Effector memory CD4-positive, alpha-beta T cell (primary cell): Measurements from ENCODE around the gene DIPK1A.

Source experiments
- DNase-seq, 3 donors: peaks; one replicate each; pipeline ENCODE4 v3.0.0-alpha.2; 2020
- H3K27ac ChIP-seq: 2 replicates; pipeline ENCODE4 v1.7.0; 2013; ENCODE audit warnings: mild to moderate bottlenecking, low read length, moderate library complexity; ENCODE audit not compliant: insufficient read depth, poor library complexity, severe bottlenecking
- H3K27me3 ChIP-seq: replicated peaks from 2 replicates; pipeline ENCODE4 v1.7.0; 2013; ENCODE audit warnings: mild to moderate bottlenecking, low read length; ENCODE audit not compliant: insufficient read depth, control insufficient read depth, poor library complexity, severe bottlenecking
- H3K36me3 ChIP-seq: 2 replicates; pipeline ENCODE4 v1.7.0; 2013; ENCODE audit warnings: mild to moderate bottlenecking, low read length, moderate library complexity; ENCODE audit not compliant: control insufficient read depth, insufficient read depth
- H3K4me1 ChIP-seq: 2 replicates; pipeline ENCODE4 v1.7.0; 2013; ENCODE audit warnings: low read length, mild to moderate bottlenecking; ENCODE audit not compliant: control insufficient read depth, insufficient read depth, poor library complexity, severe bottlenecking
- H3K4me3 ChIP-seq: 2 replicates; pipeline ENCODE4 v1.7.0; 2013; ENCODE audit warnings: low read length, low read depth, mild to moderate bottlenecking; ENCODE audit not compliant: insufficient read depth, poor library complexity, severe bottlenecking
- H3K9me3 ChIP-seq: 2 replicates; pipeline ENCODE4 v1.7.0; 2013; ENCODE audit warnings: mild to moderate bottlenecking, low read length, moderate library complexity; ENCODE audit not compliant: control insufficient read depth

DIPK1A gene

GRCh38 chr1:92995441-92996430 lies 34.5 kb upstream of the DIPK1A start:
- Histone ChIP-seq H3K27me3 (no peaks in the 10 kb centered on the region), H3K4me1 (peaks cover 16% of the 10 kb centered on the region), H3K27ac (no peak overlapping the region), H3K36me3 (no peaks in the 10 kb centered on the region), H3K4me3 (no peak overlapping the region), H3K9me3 (no peaks in the 10 kb centered on the region)
- DNase-seq = no peak

GRCh38 chr1:92994105-92994712 lies 32.9 kb upstream of the DIPK1A start:
- no peaks in the 10 kb centered on the region for H3K9me3 ChIP-seq
- H3K27ac ChIP-seq = no peak overlapping the region
- H3K4me1 ChIP-seq = peaks cover 31% of the 10 kb centered on the region
- no peaks in the 10 kb centered on the region for H3K27me3 ChIP-seq
- H3K36me3 ChIP-seq = no peaks in the 10 kb centered on the region
- peak; percentile 32 to 76 (median 44) for DNase-seq
- H3K4me3 ChIP-seq = no peak overlapping the region

GRCh38 chr1:92993581-92993980 lies 32.3 kb upstream of the DIPK1A start:
- Histone ChIP-seq H3K36me3 (no peaks in the 10 kb centered on the region), H3K4me1 (peaks cover 34% of the 10 kb centered on the region), H3K9me3 (no peaks in the 10 kb centered on the region), H3K27ac (no peak overlapping the region), H3K4me3 (no peak overlapping the region), H3K27me3 (no peaks in the 10 kb centered on the region)
- no peak for DNase-seq

GRCh38 chr1:92992877-92993276 lies 31.6 kb upstream of the DIPK1A start:
- Histone ChIP-seq H3K4me1 (peaks cover 34% of the 10 kb centered on the region), H3K9me3 (no peaks in the 10 kb centered on the region), H3K27me3 (no peaks in the 10 kb centered on the region), H3K27ac (no peak overlapping the region), H3K36me3 (no peaks in the 10 kb centered on the region), H3K4me3 (no peak overlapping the region)
- DNase-seq = no peak

GRCh38 chr1:92992054-92992453 lies 30.8 kb upstream of the DIPK1A start:
- Histone ChIP-seq H3K4me3 (no peak overlapping the region), H3K27ac (no peak overlapping the region), H3K27me3 (no peaks in the 10 kb centered on the region), H3K36me3 (no peaks in the 10 kb centered on the region), H3K4me1 (peaks cover 34% of the 10 kb centered on the region), H3K9me3 (no peaks in the 10 kb centered on the region)
- no peak for DNase-seq

GRCh38 chr1:92990828-92991227 lies 29.6 kb upstream of the DIPK1A start:
- H3K36me3 ChIP-seq = no peaks in the 10 kb centered on the region
- H3K4me3 ChIP-seq = no peak overlapping the region
- peak overlapping the region; percentile 48 for H3K27ac ChIP-seq
- no peaks in the 10 kb centered on the region for H3K27me3 ChIP-seq
- no peaks in the 10 kb centered on the region for H3K9me3 ChIP-seq
- H3K4me1 ChIP-seq = peaks cover 34% of the 10 kb centered on the region
- DNase-seq = no peak

GRCh38 chr1:92989936-92990583 lies 28.8 kb upstream of the DIPK1A start:
- peak overlapping the region; percentile 48 for H3K27ac ChIP-seq
- peaks cover 34% of the 10 kb centered on the region for H3K4me1 ChIP-seq
- H3K27me3 ChIP-seq = no peaks in the 10 kb centered on the region
- H3K36me3 ChIP-seq = no peaks in the 10 kb centered on the region
- no peak for DNase-seq
- H3K4me3 ChIP-seq = no peak overlapping the region
- H3K9me3 ChIP-seq = no peaks in the 10 kb centered on the region

GRCh38 chr1:92989253-92989652 lies 28.0 kb upstream of the DIPK1A start:
- H3K4me3 ChIP-seq = no peak overlapping the region
- H3K36me3 ChIP-seq = no peaks in the 10 kb centered on the region
- H3K4me1 ChIP-seq = peaks cover 34% of the 10 kb centered on the region
- H3K27ac ChIP-seq = peak overlapping the region; percentile 48
- DNase-seq = no peak
- H3K27me3 ChIP-seq = no peaks in the 10 kb centered on the region
- H3K9me3 ChIP-seq = no peaks in the 10 kb centered on the region

GRCh38 chr1:92987462-92987861 lies 26.2 kb upstream of the DIPK1A start:
- Histone ChIP-seq H3K36me3 (no peaks in the 10 kb centered on the region), H3K27me3 (no peaks in the 10 kb centered on the region), H3K4me1 (peaks cover 34% of the 10 kb centered on the region), H3K9me3 (no peaks in the 10 kb centered on the region), H3K4me3 (no peak overlapping the region), H3K27ac (no peak overlapping the region)
- no peak for DNase-seq

GRCh38 chr1:92985101-92985500 lies 23.8 kb upstream of the DIPK1A start:
- Histone ChIP-seq H3K9me3 (no peaks in the 10 kb centered on the region), H3K27me3 (no peaks in the 10 kb centered on the region), H3K4me3 (no peak overlapping the region), H3K4me1 (peaks cover 22% of the 10 kb centered on the region), H3K27ac (no peak overlapping the region), H3K36me3 (no peaks in the 10 kb centered on the region)
- DNase-seq = no peak
